GM23338 (cell line): ENCODE measurements around the gene SOAT2. TPM values are rescaled to one million over a fixed set of nuclear protein-coding genes. Genes with fewer than 3 reads are reported as not detected.

Experiments
- ATAC-seq: fragments of 200-7000 bp; cut with Tn5 transposase; 3 replicates; pipeline ENCODE4 v1.9.1; 2020
- DNase-seq: peaks from one replicate; pipeline ENCODE4 v3.0.0-alpha.2; 2015; ENCODE audit warnings: low spot score
- H2AFZ ChIP-seq: fragments of 200-600 bp; sonication (generic); 2 replicates; pipeline ENCODE4 v1.8.0; 2016; ENCODE audit warnings: antibody characterized with exemption, mild to moderate bottlenecking, moderate library complexity
- H3F3A ChIP-seq: fragments of 200-600 bp; sonication (generic); replicated peaks from 2 replicates; pipeline ENCODE4 v1.8.0; 2017; ENCODE audit warnings: antibody characterized with exemption, mixed run types, low read depth
- H3K27ac ChIP-seq: fragments of 200-600 bp; sonication (generic); 2 replicates; pipeline ENCODE4 v1.6.1; 2016; ENCODE audit warnings: low read depth
- H3K27me3 ChIP-seq: fragments of 200-600 bp; sonication (generic); 2 replicates; pipeline ENCODE4 v1.8.0; 2016; ENCODE audit warnings: mild to moderate bottlenecking, mixed run types, moderate library complexity; ENCODE audit not compliant: insufficient read depth
- H3K36me3 ChIP-seq: fragments of 200-600 bp; sonication (generic); 2 replicates; pipeline ENCODE4 v1.8.0; 2016; ENCODE audit warnings: mild to moderate bottlenecking; ENCODE audit not compliant: insufficient read depth
- H3K4me1 ChIP-seq: fragments of 200-600 bp; sonication (generic); 2 replicates; pipeline ENCODE4 v1.8.0; 2016; ENCODE audit warnings: mild to moderate bottlenecking, moderate library complexity; ENCODE audit not compliant: insufficient read depth
- H3K4me2 ChIP-seq: fragments of 200-600 bp; sonication (generic); 2 replicates; pipeline ENCODE4 v1.7.1; 2017; ENCODE audit warnings: mixed run types
- H3K4me3 ChIP-seq: fragments of 200-600 bp; sonication (generic); 2 replicates; pipeline ENCODE4 v1.6.1; 2016; ENCODE audit warnings: mixed run types
- H3K79me2 ChIP-seq: fragments of 200-600 bp; sonication (generic); replicated peaks from 2 replicates; pipeline ENCODE4 v1.8.0; 2017; ENCODE audit warnings: mild to moderate bottlenecking; ENCODE audit not compliant: insufficient read depth
- H3K9me2 ChIP-seq: fragments of 200-600 bp; sonication (generic); 2 replicates; pipeline ENCODE4 v1.8.0; 2017; ENCODE audit not compliant: insufficient read depth
- H4K20me1 ChIP-seq: fragments of 200-600 bp; sonication (generic); replicated peaks from 2 replicates; pipeline ENCODE4 v1.8.0; 2017; ENCODE audit warnings: mild to moderate bottlenecking; ENCODE audit not compliant: insufficient read depth
- H3K27ac Mint-ChIP-seq: 2 replicates; pipeline ENCODE4 v1.8.0; 2020; ENCODE audit warnings: inconsistent platforms, mild to moderate bottlenecking, moderate library complexity, mixed read lengths
- H3K27me3 Mint-ChIP-seq: 3 replicates; pipeline ENCODE4 v1.8.0; 2022; ENCODE audit warnings: low read depth, mild to moderate bottlenecking, moderate library complexity, mixed read lengths, inconsistent platforms; ENCODE audit not compliant: insufficient read depth, poor library complexity
- H3K36me3 Mint-ChIP-seq: 3 replicates; pipeline ENCODE4 v1.8.0; 2021; ENCODE audit warnings: low read depth, mild to moderate bottlenecking, inconsistent platforms, moderate library complexity, mixed read lengths
- H3K4me1 Mint-ChIP-seq: 3 replicates; pipeline ENCODE4 v1.8.0; 2020; ENCODE audit warnings: mild to moderate bottlenecking, inconsistent platforms, mixed read lengths
- H3K4me3 Mint-ChIP-seq: 3 replicates; pipeline ENCODE4 v1.8.0; 2021; ENCODE audit warnings: moderate library complexity, mild to moderate bottlenecking, inconsistent platforms, mixed read lengths
- H3K9me3 Mint-ChIP-seq: 3 replicates; pipeline ENCODE4 v1.8.0; 2020; ENCODE audit warnings: moderate library complexity, mild to moderate bottlenecking, inconsistent platforms, mixed read lengths
- CREB1 ChIP-seq: fragments of 250-450 bp; sonication (Bioruptor Pico); IDR thresholded peaks from 2 replicates; pipeline ENCODE4 v1.5.0; 2020; ENCODE audit warnings: low read depth, mild to moderate bottlenecking, moderate library complexity
- EZH2 ChIP-seq: fragments of 200-600 bp; sonication (generic); IDR thresholded peaks from one replicate; pipeline ENCODE4 v1.8.0; 2017; ENCODE audit warnings: antibody characterized with exemption, mild to moderate bottlenecking, low read depth; ENCODE audit not compliant: unreplicated experiment
- EZH2phosphoT487 ChIP-seq: fragments of 200-600 bp; sonication (generic); IDR thresholded peaks from one replicate; pipeline ENCODE4 v1.8.1; 2018; ENCODE audit warnings: antibody characterized with exemption; ENCODE audit not compliant: unreplicated experiment
- JUNB ChIP-seq: IDR thresholded peaks from one replicate; pipeline ENCODE4 v1.6.1; 2016; ENCODE audit warnings: antibody characterized with exemption; ENCODE audit not compliant: unreplicated experiment
- NANOG ChIP-seq: IDR thresholded peaks from 2 replicates; pipeline ENCODE4 v1.6.1; 2016; ENCODE audit warnings: antibody characterized with exemption, borderline replicate concordance
- POLR2AphosphoS5 ChIP-seq: IDR thresholded peaks from 2 replicates; pipeline ENCODE4 v1.6.1; 2016; ENCODE audit warnings: antibody characterized with exemption, low read depth
- STAT1 ChIP-seq: IDR thresholded peaks from one replicate; pipeline ENCODE4 v1.6.1; 2016; ENCODE audit warnings: antibody characterized with exemption; ENCODE audit not compliant: unreplicated experiment
- ZNF114 ChIP-seq: fragments of 250-450 bp; sonication (Bioruptor Pico); IDR thresholded peaks from 2 replicates; pipeline ENCODE4 v1.5.0; 2020; ENCODE audit warnings: mild to moderate bottlenecking, moderate library complexity
- ZNF331 ChIP-seq: fragments of 250-450 bp; sonication (Bioruptor Pico); IDR thresholded peaks from 2 replicates; pipeline ENCODE4 v1.5.0; 2020; ENCODE audit warnings: low read depth, mild to moderate bottlenecking, moderate library complexity
- polyA plus RNA-seq: library from polyadenylated mRNA; unstranded; fragments of >200 nt; fragmentation: Nextera tagmentation; extraction: Ambion mirVana; gene quantifications from 2 replicates; pipeline ENCODE4 v1.2.1, GENCODE V29; 2016
- total RNA-seq: library from RNA; depleted of rRNA; stranded (reverse); fragments of >200 nt; shearing (Covaris generic); gene quantifications from 2 replicates; pipeline ENCODE4 v1.2.3, GENCODE V29; 2014
- TF ChIP-seq, protein P1 (sequence below): IDR thresholded peaks from one replicate; pipeline ENCODE4 v1.6.1; 2018; ENCODE audit warnings: antibody characterized with exemption; ENCODE audit not compliant: unreplicated experiment
- TF ChIP-seq, protein P2 (sequence below): IDR thresholded peaks from 2 replicates; pipeline ENCODE4 v1.6.1; 2016; ENCODE audit warnings: antibody characterized with exemption
- TF ChIP-seq, protein P3 (sequence below), 2 experiments: fragments of 200-600 bp in 1 of 2; sonication (generic) in 1 of 2; conservative IDR thresholded peaks; 2 replicates each; pipeline versions ENCODE4 v1.5.1 to v1.6.1; 2016 to 2017; ENCODE audit warnings: antibody characterized with exemption in 2 of 2, low read depth in 2 of 2, mild to moderate bottlenecking in 2 of 2, moderate library complexity in 1 of 2

Gene SOAT2
- total and polyA plus RNA-seq, 2 experiments from 2014 or later: not detected

DNA sequence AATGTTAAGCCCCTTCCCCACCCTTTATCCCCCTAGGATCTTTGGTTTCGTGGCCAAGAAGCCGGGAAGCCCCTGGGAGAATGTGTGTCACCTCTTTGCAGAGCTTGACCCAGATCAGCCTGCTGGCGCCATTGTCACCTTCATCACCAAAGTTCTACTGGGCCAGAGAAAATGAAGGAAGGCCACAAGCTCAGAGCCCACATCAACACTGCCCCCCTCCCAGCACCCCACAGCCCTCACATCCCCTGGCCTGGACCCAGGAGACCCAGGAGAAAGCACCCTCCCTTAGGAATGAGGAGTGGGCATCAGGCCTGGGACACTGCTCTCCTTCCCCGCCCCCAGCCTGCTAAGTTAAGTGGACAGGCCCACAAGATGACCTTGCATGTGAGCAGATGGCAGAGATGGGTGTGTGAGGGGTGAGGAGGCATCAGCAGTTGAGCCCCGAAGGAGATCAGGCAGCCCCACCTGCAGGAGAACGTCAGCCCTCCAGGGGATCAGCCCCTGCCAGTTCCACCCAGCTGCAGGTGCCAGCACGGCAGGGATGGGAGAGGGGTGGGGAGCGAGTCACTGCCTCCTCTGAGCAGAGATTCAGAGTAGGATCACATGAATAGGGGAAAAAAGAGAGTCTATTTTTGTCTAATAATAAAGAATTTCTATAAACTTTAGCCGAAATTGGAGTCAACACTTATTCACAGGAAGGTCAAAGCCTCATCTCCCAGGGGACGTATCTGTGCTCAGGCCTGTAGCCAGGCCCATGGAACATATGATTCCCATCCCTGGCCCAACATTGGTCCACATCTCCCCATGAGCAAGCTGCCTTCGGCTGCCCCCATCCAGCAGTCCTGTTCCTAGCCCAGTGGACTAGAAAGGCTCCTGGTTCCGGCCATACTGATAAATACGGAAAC is 39.3 kb upstream of the SOAT2 start:
- H3K4me1 ChIP-seq: peaks cover 4% of the 10 kb centered on the region; the same call in 1 of the 2 replicates
- H3K9me3 Mint-ChIP-seq: no peaks in the 10 kb centered on the region

More for the DNA sequence above, 39.3 kb upstream of the SOAT2 start:
- Mint-ChIP-seq H3K4me1 (peaks cover 19% of the 10 kb centered on the region), H3K4me3 (no peak overlapping the region), H3K27me3 (peaks cover 13% of the 10 kb centered on the region), H3K36me3 (peaks cover 3% of the 10 kb centered on the region; the same call in 1 of the 3 replicates), H3K27ac (no peak overlapping the region)
- H3K27ac ChIP-seq: no peak overlapping the region
- no peaks in the 10 kb centered on the region for H4K20me1 ChIP-seq
- H3K36me3 ChIP-seq: no peaks in the 10 kb centered on the region; the same call in 1 of the 2 replicates
- H3K9me2 ChIP-seq: no peaks in the 10 kb centered on the region
- ATAC-seq (no peak), DNase-seq (no peak)
- H3F3A ChIP-seq: no peaks in the 10 kb centered on the region
- no peak overlapping the region for H3K4me3 ChIP-seq
- H2AFZ ChIP-seq: no peak overlapping the region
- H3K27me3 ChIP-seq: no peaks in the 10 kb centered on the region
- H3K79me2 ChIP-seq: no peaks in the 10 kb centered on the region
- no peak for TF ChIP-seq STAT1
- TF ChIP-seq CREB1 (CRISPR knock-in tag): no peak
- TF ChIP-seq, protein P1, sequence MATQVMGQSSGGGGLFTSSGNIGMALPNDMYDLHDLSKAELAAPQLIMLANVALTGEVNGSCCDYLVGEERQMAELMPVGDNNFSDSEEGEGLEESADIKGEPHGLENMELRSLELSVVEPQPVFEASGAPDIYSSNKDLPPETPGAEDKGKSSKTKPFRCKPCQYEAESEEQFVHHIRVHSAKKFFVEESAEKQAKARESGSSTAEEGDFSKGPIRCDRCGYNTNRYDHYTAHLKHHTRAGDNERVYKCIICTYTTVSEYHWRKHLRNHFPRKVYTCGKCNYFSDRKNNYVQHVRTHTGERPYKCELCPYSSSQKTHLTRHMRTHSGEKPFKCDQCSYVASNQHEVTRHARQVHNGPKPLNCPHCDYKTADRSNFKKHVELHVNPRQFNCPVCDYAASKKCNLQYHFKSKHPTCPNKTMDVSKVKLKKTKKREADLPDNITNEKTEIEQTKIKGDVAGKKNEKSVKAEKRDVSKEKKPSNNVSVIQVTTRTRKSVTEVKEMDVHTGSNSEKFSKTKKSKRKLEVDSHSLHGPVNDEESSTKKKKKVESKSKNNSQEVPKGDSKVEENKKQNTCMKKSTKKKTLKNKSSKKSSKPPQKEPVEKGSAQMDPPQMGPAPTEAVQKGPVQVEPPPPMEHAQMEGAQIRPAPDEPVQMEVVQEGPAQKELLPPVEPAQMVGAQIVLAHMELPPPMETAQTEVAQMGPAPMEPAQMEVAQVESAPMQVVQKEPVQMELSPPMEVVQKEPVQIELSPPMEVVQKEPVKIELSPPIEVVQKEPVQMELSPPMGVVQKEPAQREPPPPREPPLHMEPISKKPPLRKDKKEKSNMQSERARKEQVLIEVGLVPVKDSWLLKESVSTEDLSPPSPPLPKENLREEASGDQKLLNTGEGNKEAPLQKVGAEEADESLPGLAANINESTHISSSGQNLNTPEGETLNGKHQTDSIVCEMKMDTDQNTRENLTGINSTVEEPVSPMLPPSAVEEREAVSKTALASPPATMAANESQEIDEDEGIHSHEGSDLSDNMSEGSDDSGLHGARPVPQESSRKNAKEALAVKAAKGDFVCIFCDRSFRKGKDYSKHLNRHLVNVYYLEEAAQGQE: no peak
- TF ChIP-seq, protein P2, sequence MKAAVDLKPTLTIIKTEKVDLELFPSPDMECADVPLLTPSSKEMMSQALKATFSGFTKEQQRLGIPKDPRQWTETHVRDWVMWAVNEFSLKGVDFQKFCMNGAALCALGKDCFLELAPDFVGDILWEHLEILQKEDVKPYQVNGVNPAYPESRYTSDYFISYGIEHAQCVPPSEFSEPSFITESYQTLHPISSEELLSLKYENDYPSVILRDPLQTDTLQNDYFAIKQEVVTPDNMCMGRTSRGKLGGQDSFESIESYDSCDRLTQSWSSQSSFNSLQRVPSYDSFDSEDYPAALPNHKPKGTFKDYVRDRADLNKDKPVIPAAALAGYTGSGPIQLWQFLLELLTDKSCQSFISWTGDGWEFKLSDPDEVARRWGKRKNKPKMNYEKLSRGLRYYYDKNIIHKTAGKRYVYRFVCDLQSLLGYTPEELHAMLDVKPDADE: no peak
- no peak for TF ChIP-seq POLR2AphosphoS5
- TF ChIP-seq EZH2phosphoT487: no peak
- TF ChIP-seq JUNB: no peak
- no peak for TF ChIP-seq ZNF331 (CRISPR knock-in tag)
- no peak for TF ChIP-seq NANOG
- TF ChIP-seq, protein P3, sequence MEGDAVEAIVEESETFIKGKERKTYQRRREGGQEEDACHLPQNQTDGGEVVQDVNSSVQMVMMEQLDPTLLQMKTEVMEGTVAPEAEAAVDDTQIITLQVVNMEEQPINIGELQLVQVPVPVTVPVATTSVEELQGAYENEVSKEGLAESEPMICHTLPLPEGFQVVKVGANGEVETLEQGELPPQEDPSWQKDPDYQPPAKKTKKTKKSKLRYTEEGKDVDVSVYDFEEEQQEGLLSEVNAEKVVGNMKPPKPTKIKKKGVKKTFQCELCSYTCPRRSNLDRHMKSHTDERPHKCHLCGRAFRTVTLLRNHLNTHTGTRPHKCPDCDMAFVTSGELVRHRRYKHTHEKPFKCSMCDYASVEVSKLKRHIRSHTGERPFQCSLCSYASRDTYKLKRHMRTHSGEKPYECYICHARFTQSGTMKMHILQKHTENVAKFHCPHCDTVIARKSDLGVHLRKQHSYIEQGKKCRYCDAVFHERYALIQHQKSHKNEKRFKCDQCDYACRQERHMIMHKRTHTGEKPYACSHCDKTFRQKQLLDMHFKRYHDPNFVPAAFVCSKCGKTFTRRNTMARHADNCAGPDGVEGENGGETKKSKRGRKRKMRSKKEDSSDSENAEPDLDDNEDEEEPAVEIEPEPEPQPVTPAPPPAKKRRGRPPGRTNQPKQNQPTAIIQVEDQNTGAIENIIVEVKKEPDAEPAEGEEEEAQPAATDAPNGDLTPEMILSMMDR (conservative IDR thresholded peaks at IDR 0.05; ENCODE audit: low read depth in 2 of 2): no peak
- TF ChIP-seq EZH2: no peak
- TF ChIP-seq ZNF114 (CRISPR knock-in tag): no peak
- no peak overlapping the region for H3K4me2 ChIP-seq
